Mesodermal cell (in vitro differentiated cells): ENCODE measurements around the gene C1orf226.
"Not testable (repeated sequence)": the region's sequence is repeated elsewhere in the genome, so short reads cannot be mapped to it uniquely, and the experiment has no call there.

Experiments used
- H3K27ac ChIP-seq: 2 replicates; pipeline ENCODE4 v1.7.0; 2013; ENCODE audit warnings: mild to moderate bottlenecking, low read depth, low read length, moderate library complexity; ENCODE audit not compliant: severe bottlenecking
- H3K36me3 ChIP-seq: 2 replicates; pipeline ENCODE4 v1.7.1; 2013; ENCODE audit warnings: mild to moderate bottlenecking, low read length, moderate library complexity; ENCODE audit not compliant: control insufficient read depth, insufficient read depth
- H3K4me1 ChIP-seq: one replicate; pipeline ENCODE4 v1.7.1; 2013; ENCODE audit warnings: mild to moderate bottlenecking, low read length; ENCODE audit not compliant: insufficient read depth, control insufficient read depth, poor library complexity, severe bottlenecking
- H3K4me3 ChIP-seq: 2 replicates; pipeline ENCODE4 v1.7.0; 2013; ENCODE audit warnings: low read length, control low read depth, mild to moderate bottlenecking; ENCODE audit not compliant: insufficient read depth, poor library complexity, severe bottlenecking; ENCODE audit errors: extremely low read depth
- H3K9me3 ChIP-seq: 2 replicates; pipeline ENCODE4 v1.7.1; 2013; ENCODE audit warnings: mild to moderate bottlenecking, low read length, moderate library complexity; ENCODE audit not compliant: control insufficient read depth
- WGBS, 2 experiments: methylation state at CpG; one replicate each; pipeline ENCODE4 v1.1.5; 2013; ENCODE audit warnings: missing lambda C conversion rate in 2 of 2; ENCODE audit not compliant: insufficient coverage in 2 of 2; 5-methylcytosine and 5-hydroxymethylcytosine counted together

The C1orf226 gene

DNA sequence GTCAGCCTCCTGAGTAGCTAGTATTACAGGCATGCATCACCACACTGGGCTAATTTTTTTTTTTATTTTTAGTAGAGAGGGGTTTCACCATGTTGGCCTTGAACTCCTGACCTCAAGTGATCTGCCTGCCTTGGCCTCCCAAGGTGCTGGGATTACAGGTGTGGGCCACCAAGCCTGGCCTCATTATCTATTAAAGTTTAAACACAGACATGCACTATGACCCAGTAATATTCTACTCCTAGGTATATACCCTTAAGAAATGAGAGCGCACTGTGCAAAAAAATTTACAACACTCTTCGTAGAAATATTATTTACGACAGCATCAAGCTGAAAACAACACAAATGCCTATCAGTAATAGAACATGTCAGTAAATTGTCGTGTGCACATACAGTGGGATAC, 49.1 kb downstream of the C1orf226 start:
- H3K36me3 ChIP-seq = no peaks in the 10 kb centered on the region
- no peaks in the 10 kb centered on the region for H3K4me1 ChIP-seq
- H3K27ac ChIP-seq = no peak overlapping the region
- H3K9me3 ChIP-seq = no peaks in the 10 kb centered on the region
- 82 to 91% methylated on average over 3 to 4 of the region's 4 CpGs for WGBS, 2 experiments
- H3K4me3 ChIP-seq = no peak overlapping the region

DNA sequence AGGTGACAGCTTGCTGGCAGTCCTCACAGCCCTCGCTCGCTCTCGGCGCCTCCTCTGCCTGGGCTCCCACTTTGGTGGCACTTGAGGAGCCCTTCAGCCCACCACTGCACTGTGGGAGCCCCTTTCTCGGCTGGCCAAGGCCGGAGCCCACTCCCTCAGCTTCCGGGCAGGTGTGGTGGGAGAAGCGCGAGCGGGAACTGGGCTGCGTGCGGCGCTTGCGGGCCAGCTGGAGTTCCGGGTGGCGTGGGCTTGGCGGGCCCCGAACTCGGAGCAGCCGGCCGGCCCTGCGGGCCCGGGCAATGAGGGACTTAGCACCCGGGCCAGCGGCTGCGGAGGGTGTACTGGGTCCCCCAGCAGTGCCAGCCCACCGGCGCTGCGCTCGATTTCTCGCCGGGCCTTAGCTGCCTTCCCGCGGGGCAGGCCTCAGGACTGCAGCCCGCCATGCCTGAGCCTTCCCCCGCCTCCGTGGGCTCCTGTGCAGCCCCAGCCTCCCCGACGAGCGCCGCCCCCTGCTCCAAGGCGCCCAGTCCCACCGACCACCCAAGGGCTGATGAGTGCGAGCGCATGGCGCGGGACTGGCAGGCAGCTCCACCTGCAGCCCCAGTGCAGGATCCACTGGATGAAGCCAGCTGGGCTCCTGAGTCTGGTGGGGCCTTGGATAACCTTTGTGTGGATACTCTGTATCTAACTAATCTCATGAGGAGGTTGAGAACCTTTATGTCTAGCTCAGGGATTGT, 51.6 kb downstream of the C1orf226 start:
- H3K9me3 ChIP-seq, H3K27ac ChIP-seq, H3K36me3 ChIP-seq, H3K4me3 ChIP-seq, H3K4me1 ChIP-seq: not testable (repeated sequence)
- WGBS, 2 experiments = 93 to 95% methylated on average over 23 to 42 of the region's 47 CpGs
